Measurements from ENCODE around the gene TMC3. TPM values are rescaled to one million over a fixed set of nuclear protein-coding genes. Genes with fewer than 3 reads are reported as not detected.

The TMC3 gene
- total and polyA plus RNA-seq, 3 experiments from 2014 or later = not detected

DNA sequence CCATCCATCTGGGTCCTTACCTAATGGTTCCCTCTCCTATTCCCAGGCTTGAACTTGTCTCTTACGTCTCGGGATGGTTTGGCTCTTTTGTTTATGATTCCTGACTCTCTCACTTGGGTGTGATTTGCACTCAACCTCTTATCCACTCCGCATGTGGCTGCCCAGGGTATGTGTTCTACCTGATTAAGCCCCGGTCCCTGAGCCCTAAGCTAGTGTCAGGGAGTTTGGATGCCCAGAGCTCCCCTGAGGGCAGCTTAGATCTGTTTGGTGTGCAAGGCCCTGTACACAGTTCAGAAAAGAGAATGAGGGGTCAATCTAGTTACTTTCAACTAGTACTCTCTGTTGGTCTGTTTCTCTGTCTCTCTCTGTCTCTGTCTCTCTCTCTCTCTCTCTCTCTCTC is 34.2 kb downstream of the TMC3 start:
- Mint-ChIP-seq H3K27me3 (peaks cover 0 to 1% of the 10 kb centered on the region in 2 donors), H3K4me1 (peaks cover 0 to 5% (median 5%) of the 10 kb centered on the region in 3 donors), H3K36me3 (peaks cover 0 to 4% (median 2%) of the 10 kb centered on the region in 3 donors), H3K4me3 (no peak overlapping the region), H3K9me3 (no peaks in the 10 kb centered on the region), H3K27ac (peak overlapping the region in 1 of 8 donors; percentile 9)
- ChIA-PET POLR2A (no interaction called here), CTCF (interaction anchor here (1.5 kb wide), 1 partner anchor 64 kb away, joined by 5 read pairs; no protein-coding TSS in a partner anchor)
- H3K36me3 ChIP-seq (ENCODE audit: insufficient read depth, low read length) = no peaks in the 10 kb centered on the region
- H3K27me3 ChIP-seq (ENCODE audit: insufficient read depth, low read length, poor library complexity, severe bottlenecking) = no peaks in the 10 kb centered on the region
- no peak for DNase-seq
- H3K9me3 ChIP-seq (ENCODE audit: low read length) = no peaks in the 10 kb centered on the region
- no peak overlapping the region for H3K27ac ChIP-seq (ENCODE audit: low read depth, low read length)
- no peak overlapping the region for H3K4me3 ChIP-seq (ENCODE audit: low read length)
- no peaks in the 10 kb centered on the region for H3K4me1 ChIP-seq (ENCODE audit: insufficient read depth, low read length)

DNA sequence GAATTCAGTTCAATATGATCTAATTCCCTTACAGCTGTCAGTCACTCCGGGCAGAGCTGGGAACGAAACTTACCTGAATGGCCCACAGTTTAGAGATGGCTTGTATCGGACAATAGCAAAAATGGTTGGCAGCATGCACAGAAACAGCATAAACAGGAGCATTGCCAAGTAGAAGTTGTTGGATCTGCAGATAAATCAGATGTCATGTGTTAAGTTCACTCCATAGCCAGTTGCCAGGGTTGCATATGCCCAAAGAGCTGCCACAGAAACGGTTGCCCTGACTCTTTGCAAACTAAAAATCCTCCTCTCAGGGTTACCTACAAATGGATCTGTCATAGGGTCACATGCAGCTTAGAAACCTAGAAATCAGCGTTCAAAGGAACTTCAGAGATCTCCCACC is 34.7 kb downstream of the TMC3 start:
- no peak overlapping the region for H3K4me3 Mint-ChIP-seq

DNA sequence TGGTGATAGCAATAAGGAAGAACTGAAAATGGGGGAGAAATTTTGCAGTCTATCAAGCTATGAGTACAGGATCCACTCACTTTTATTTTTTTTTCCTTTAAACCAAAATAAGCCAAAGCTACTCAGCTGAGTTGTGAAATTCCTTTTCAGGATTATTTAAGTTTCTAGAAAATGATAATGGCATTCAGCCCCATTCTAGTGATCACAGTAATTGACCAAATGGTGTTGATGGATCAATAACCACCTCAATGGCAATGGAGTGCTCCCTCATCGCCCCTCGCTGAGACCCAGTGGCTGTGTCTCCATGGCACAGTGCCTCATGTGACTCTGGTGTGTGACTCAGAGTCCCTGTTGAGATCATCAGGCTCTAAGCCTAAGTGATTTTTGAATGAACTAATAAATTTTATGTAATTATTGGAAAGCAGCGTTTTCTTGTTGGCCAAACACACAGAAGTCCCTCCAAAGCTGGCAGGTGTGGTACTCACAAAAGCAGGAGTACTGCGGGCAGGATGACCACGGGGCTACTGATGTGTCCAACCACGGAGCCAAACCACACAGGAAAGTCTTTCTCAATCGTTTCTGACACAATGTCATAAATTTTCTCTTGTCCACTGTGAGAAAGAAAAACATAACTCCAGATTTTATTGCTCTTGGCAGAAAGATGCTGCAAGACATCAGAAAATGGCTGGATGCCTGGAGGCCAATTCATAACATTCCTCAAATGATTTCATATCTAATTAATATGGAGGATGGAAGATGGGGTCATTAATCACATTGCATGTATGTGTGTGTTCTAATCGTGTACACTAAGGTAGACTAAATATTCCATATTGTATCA is 35.6 kb downstream of the TMC3 start:
- H3K27ac Mint-ChIP-seq = peak overlapping the region in 1 of 8 donors; percentile 7
- no peak overlapping the region for H3K4me3 Mint-ChIP-seq
- H3K4me1 Mint-ChIP-seq = peaks cover 0 to 5% (median 5%) of the 10 kb centered on the region in 3 donors
- DNase-seq = no peak
- no peaks in the 10 kb centered on the region for H3K27me3 ChIP-seq (ENCODE audit: insufficient read depth, low read length, poor library complexity, severe bottlenecking)
- H3K27ac ChIP-seq (ENCODE audit: low read depth, low read length) = no peak overlapping the region
- H3K36me3 Mint-ChIP-seq = peaks cover 0 to 4% (median 0%) of the 10 kb centered on the region in 3 donors
- H3K36me3 ChIP-seq (ENCODE audit: insufficient read depth, low read length) = no peaks in the 10 kb centered on the region
- no peaks in the 10 kb centered on the region for H3K9me3 ChIP-seq (ENCODE audit: low read length)
- H3K9me3 Mint-ChIP-seq = no peaks in the 10 kb centered on the region
- no peak overlapping the region for H3K4me3 ChIP-seq (ENCODE audit: low read length)
- CTCF ChIA-PET = interaction anchor here (1.0 to 5.3 kb wide), 3 partner anchors 63 to 71 kb away, joined by 3 to 37 read pairs (median 5); no protein-coding TSS in a partner anchor
- POLR2A ChIA-PET = no interaction called here
- H3K27me3 Mint-ChIP-seq = peaks cover 0 to 1% of the 10 kb centered on the region in 2 donors
- H3K4me1 ChIP-seq (ENCODE audit: insufficient read depth, low read length) = no peaks in the 10 kb centered on the region

More for the DNA sequence above, 34.7 kb downstream of the TMC3 start:
- ChIA-PET POLR2A (no interaction called here), CTCF (interaction anchor here (1.5 to 5.3 kb wide), 2 partner anchors 64 to 72 kb away, joined by 5 to 37 read pairs; no protein-coding TSS in a partner anchor)
- no peaks in the 10 kb centered on the region for H3K9me3 ChIP-seq (ENCODE audit: low read length)
- no peak overlapping the region for H3K4me3 ChIP-seq (ENCODE audit: low read length)
- H3K27me3 ChIP-seq (ENCODE audit: insufficient read depth, low read length, poor library complexity, severe bottlenecking) = no peaks in the 10 kb centered on the region
- peaks cover 0 to 1% of the 10 kb centered on the region in 2 donors for H3K27me3 Mint-ChIP-seq
- H3K27ac ChIP-seq (ENCODE audit: low read depth, low read length) = no peak overlapping the region
- peaks cover 0 to 4% (median 0%) of the 10 kb centered on the region in 3 donors for H3K36me3 Mint-ChIP-seq
- H3K27ac Mint-ChIP-seq = no peak overlapping the region
- no peak for DNase-seq
- no peaks in the 10 kb centered on the region for H3K36me3 ChIP-seq (ENCODE audit: insufficient read depth, low read length)
- no peaks in the 10 kb centered on the region for H3K4me1 ChIP-seq (ENCODE audit: insufficient read depth, low read length)
- no peaks in the 10 kb centered on the region for H3K9me3 Mint-ChIP-seq
- H3K4me1 Mint-ChIP-seq = peaks cover 0 to 5% (median 5%) of the 10 kb centered on the region in 3 donors

- CTCF ChIA-PET = interaction anchor here (1.0 to 5.3 kb wide), 2 partner anchors 63 to 70 kb away, joined by 3 to 37 read pairs; no protein-coding TSS in a partner anchor
- Mint-ChIP-seq H3K4me1 (peaks cover 0 to 5% (median 5%) of the 10 kb centered on the region in 3 donors), H3K9me3 (no peaks in the 10 kb centered on the region), H3K36me3 (peaks cover 0 to 4% (median 0%) of the 10 kb centered on the region in 3 donors), H3K4me3 (no peak overlapping the region), H3K27ac (no peak overlapping the region), H3K27me3 (no peaks in the 10 kb centered on the region)
- no peaks in the 10 kb centered on the region for H3K9me3 ChIP-seq (ENCODE audit: low read length)
- DNase-seq = no peak
- no peak overlapping the region for H3K4me3 ChIP-seq (ENCODE audit: low read length)
- no peaks in the 10 kb centered on the region for H3K27me3 ChIP-seq (ENCODE audit: insufficient read depth, low read length, poor library complexity, severe bottlenecking)
- H3K4me1 ChIP-seq (ENCODE audit: insufficient read depth, low read length) = no peaks in the 10 kb centered on the region
- H3K36me3 ChIP-seq (ENCODE audit: insufficient read depth, low read length) = no peaks in the 10 kb centered on the region
- POLR2A ChIA-PET = no interaction called here
- H3K27ac ChIP-seq (ENCODE audit: low read depth, low read length) = no peak overlapping the region
Observed at GRCh38 chr15:81337713-81338157, 36.3 kb downstream of the TMC3 start.

- H3K4me1 Mint-ChIP-seq = peaks cover 0 to 5% (median 5%) of the 10 kb centered on the region in 3 donors
- H3K9me3 Mint-ChIP-seq = no peaks in the 10 kb centered on the region
Observed at GRCh38 chr15:81337241-81337640, 36.8 kb downstream of the TMC3 start.

DNA sequence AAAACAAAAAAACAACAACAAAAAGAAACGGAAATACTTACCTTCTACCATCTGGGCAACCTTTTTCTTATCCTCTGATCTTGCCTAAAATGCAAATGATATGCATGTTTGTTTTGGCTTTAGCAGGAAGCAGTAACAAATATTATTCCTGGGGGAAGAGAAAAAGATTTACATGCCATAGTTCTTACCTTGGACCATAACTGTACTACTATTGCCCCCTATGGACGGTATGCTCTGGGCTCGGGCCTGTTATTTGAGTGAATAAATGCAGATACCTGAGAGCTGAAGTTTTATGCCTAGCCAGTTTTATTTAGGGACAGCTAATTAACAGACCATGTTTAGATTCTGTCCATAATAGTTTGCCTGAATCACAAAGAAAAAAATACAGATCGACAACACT is 37.4 kb downstream of the TMC3 start:
- ChIA-PET CTCF (interaction anchor here (0.6 to 5.3 kb wide), 9 partner anchors 9 to 69 kb away, joined by 3 to 46 read pairs (median 10); partner anchors contain the start of gene STARD5), POLR2A (interaction anchor here (1.2 kb wide), 1 partner anchor 13 kb away, joined by 4 read pairs; the partner anchor contains the start of gene STARD5)
- H3K27ac ChIP-seq (ENCODE audit: low read depth, low read length) = no peak overlapping the region
- no peaks in the 10 kb centered on the region for H3K36me3 ChIP-seq (ENCODE audit: insufficient read depth, low read length)
- Mint-ChIP-seq H3K36me3 (peaks cover 0 to 4% (median 0%) of the 10 kb centered on the region in 3 donors), H3K27me3 (no peaks in the 10 kb centered on the region), H3K9me3 (no peaks in the 10 kb centered on the region), H3K4me3 (no peak overlapping the region), H3K4me1 (peaks cover 0 to 5% (median 5%) of the 10 kb centered on the region in 3 donors), H3K27ac (peak overlapping the region in 3 of 8 donors; percentile 13 to 66 (median 60))
- DNase-seq = peak; percentile 13 to 59 (median 31)
- no peaks in the 10 kb centered on the region for H3K27me3 ChIP-seq (ENCODE audit: insufficient read depth, low read length, poor library complexity, severe bottlenecking)
- peaks cover 2% of the 10 kb centered on the region for H3K4me1 ChIP-seq (ENCODE audit: insufficient read depth, low read length)
- H3K4me3 ChIP-seq (ENCODE audit: low read length) = no peak overlapping the region
- no peaks in the 10 kb centered on the region for H3K9me3 ChIP-seq (ENCODE audit: low read length)

More at GRCh38 chr15:81337241-81337640, 36.8 kb downstream of the TMC3 start:
- H3K27me3 Mint-ChIP-seq = no peaks in the 10 kb centered on the region
- POLR2A ChIA-PET = interaction anchor here (1.2 kb wide), 1 partner anchor 13 kb away, joined by 4 read pairs; the partner anchor contains the start of gene STARD5
- H3K4me3 Mint-ChIP-seq = no peak overlapping the region
- no peak overlapping the region for H3K27ac Mint-ChIP-seq
- CTCF ChIA-PET = interaction anchor here (0.6 to 5.3 kb wide), 9 partner anchors 10 to 70 kb away, joined by 3 to 46 read pairs (median 10); partner anchors contain the start of gene STARD5
- Histone ChIP-seq H3K4me1 (ENCODE audit: insufficient read depth, low read length) (no peaks in the 10 kb centered on the region), H3K36me3 (ENCODE audit: insufficient read depth, low read length) (no peaks in the 10 kb centered on the region), H3K27me3 (ENCODE audit: insufficient read depth, low read length, poor library complexity, severe bottlenecking) (no peaks in the 10 kb centered on the region), H3K27ac (ENCODE audit: low read depth, low read length) (no peak overlapping the region), H3K4me3 (ENCODE audit: low read length) (no peak overlapping the region), H3K9me3 (ENCODE audit: low read length) (no peaks in the 10 kb centered on the region)
- H3K36me3 Mint-ChIP-seq = peaks cover 0 to 4% (median 0%) of the 10 kb centered on the region in 3 donors
- no peak for DNase-seq

DNA sequence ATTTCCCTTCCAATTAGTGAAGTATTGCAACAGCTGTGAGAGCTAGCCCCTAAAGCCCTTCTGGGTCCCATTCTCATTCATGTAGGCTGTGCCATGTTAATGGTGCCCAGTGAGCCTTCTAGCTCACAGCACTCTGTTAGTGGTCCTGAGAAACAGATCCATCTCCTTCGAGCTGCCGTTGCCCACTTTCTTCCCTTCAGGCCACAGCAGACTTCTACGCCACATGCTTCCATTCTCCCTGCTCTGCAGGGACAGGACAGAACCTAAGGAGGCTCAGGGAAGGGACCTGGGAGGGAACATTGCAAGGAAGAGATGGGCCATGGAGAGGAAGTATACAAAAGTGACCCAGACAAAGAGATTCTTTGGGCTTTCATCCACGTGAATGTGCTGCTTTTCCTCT is 38.4 kb downstream of the TMC3 start:
- Mint-ChIP-seq H3K9me3 (no peaks in the 10 kb centered on the region), H3K4me1 (peaks cover 0 to 5% (median 5%) of the 10 kb centered on the region in 3 donors), H3K27me3 (no peaks in the 10 kb centered on the region), H3K27ac (no peak overlapping the region), H3K36me3 (no peaks in the 10 kb centered on the region), H3K4me3 (no peak overlapping the region)
- H3K27me3 ChIP-seq (ENCODE audit: insufficient read depth, low read length, poor library complexity, severe bottlenecking) = no peaks in the 10 kb centered on the region
- no peaks in the 10 kb centered on the region for H3K9me3 ChIP-seq (ENCODE audit: low read length)
- H3K27ac ChIP-seq (ENCODE audit: low read depth, low read length) = no peak overlapping the region
- no peaks in the 10 kb centered on the region for H3K36me3 ChIP-seq (ENCODE audit: insufficient read depth, low read length)
- ChIA-PET CTCF (interaction anchor here (1.3 to 5.3 kb wide), 7 partner anchors 8 to 68 kb away, joined by 4 to 46 read pairs (median 13); partner anchors contain the start of gene STARD5), POLR2A (no interaction called here)
- no peak for DNase-seq
- H3K4me1 ChIP-seq (ENCODE audit: insufficient read depth, low read length) = peaks cover 8% of the 10 kb centered on the region
- H3K4me3 ChIP-seq (ENCODE audit: low read length) = no peak overlapping the region
